ENCODE measurements around the gene TEX53. TPM values are rescaled to one million over a fixed set of nuclear protein-coding genes. Genes with fewer than 3 reads are reported as not detected.

The TEX53 gene
- total and polyA plus RNA-seq, 12 donors = not detected

GRCh38 chr9:114676901-114677300 lies 19.3 kb upstream of the TEX53 start:
- intact Hi-C loops (cut with DNase I) = loop anchor here in 3 of 10 donors (5.0 to 10.0 kb wide), 4 partner anchors 228 to 848 kb away; no protein-coding TSS in a partner anchor
- H3K9me3 ChIP-seq = no peaks in the 10 kb centered on the region
- H3K27me3 ChIP-seq = peaks cover 0 to 44% (median 24%) of the 10 kb centered on the region in 7 donors
- DNase-seq (no peak), ATAC-seq (no peak)
- no peaks in the 10 kb centered on the region for H3K36me3 ChIP-seq
- no peak overlapping the region for H3K4me3 ChIP-seq
- no peak overlapping the region for H3K27ac ChIP-seq
- H3K4me1 ChIP-seq = peaks cover 0 to 7% (median 0%) of the 10 kb centered on the region in 9 donors
- TF ChIP-seq CTCF (IDR thresholded peaks at IDR 0.05) = no peak
- WGBS, 2 donors = 90 to 94% methylated on average over 4 of the region's 4 CpGs

GRCh38 chr9:114674798-114675540 lies 17.4 kb upstream of the TEX53 start:
- no peaks in the 10 kb centered on the region for H3K36me3 ChIP-seq
- intact Hi-C loops (cut with DNase I) = loop anchor here in 3 of 10 donors (5.0 to 10.0 kb wide), 4 partner anchors 230 to 850 kb away; no protein-coding TSS in a partner anchor
- peaks cover 0 to 37% (median 19%) of the 10 kb centered on the region in 7 donors for H3K27me3 ChIP-seq
- H3K27ac ChIP-seq = no peak overlapping the region
- H3K9me3 ChIP-seq = peaks cover 0 to 5% (median 0%) of the 10 kb centered on the region in 11 donors
- no peak overlapping the region for H3K4me3 ChIP-seq
- H3K4me1 ChIP-seq = peaks cover 0 to 7% (median 0%) of the 10 kb centered on the region in 9 donors
- 80 to 91% methylated on average over 3 of the region's 3 CpGs for WGBS, 2 donors
- DNase-seq = no peak
- ATAC-seq = no peak
- TF ChIP-seq CTCF (IDR thresholded peaks at IDR 0.05) = no peak

GRCh38 chr9:114674076-114674797 lies 16.6 kb upstream of the TEX53 start:
- peaks cover 0 to 31% (median 19%) of the 10 kb centered on the region in 7 donors for H3K27me3 ChIP-seq
- 86 to 95% methylated on average over 2 of the region's 2 CpGs for WGBS, 2 donors
- DNase-seq = no peak
- no peaks in the 10 kb centered on the region for H3K36me3 ChIP-seq
- H3K27ac ChIP-seq = no peak overlapping the region
- TF ChIP-seq CTCF (IDR thresholded peaks at IDR 0.05) = no peak
- H3K4me3 ChIP-seq = no peak overlapping the region
- peaks cover 0 to 7% (median 0%) of the 10 kb centered on the region in 9 donors for H3K4me1 ChIP-seq
- H3K9me3 ChIP-seq = peaks cover 0 to 5% (median 0%) of the 10 kb centered on the region in 11 donors
- intact Hi-C loops (cut with DNase I) = loop anchor here in 2 of 10 donors (10.0 kb wide), 2 partner anchors 231 to 851 kb away; no protein-coding TSS in a partner anchor
- ATAC-seq = no peak

GRCh38 chr9:114671605-114672004 lies 14.0 kb upstream of the TEX53 start:
- no peaks in the 10 kb centered on the region for H3K36me3 ChIP-seq
- H3K27ac ChIP-seq = no peak overlapping the region
- ATAC-seq (no peak), DNase-seq (no peak)
- intact Hi-C loops (cut with DNase I) = loop anchor here in 2 of 10 donors (10.0 kb wide), 2 partner anchors 233 to 853 kb away; no protein-coding TSS in a partner anchor
- TF ChIP-seq CTCF (IDR thresholded peaks at IDR 0.05) = no peak
- H3K4me1 ChIP-seq = no peaks in the 10 kb centered on the region
- no peak overlapping the region for H3K4me3 ChIP-seq
- H3K9me3 ChIP-seq = peaks cover 0 to 5% (median 0%) of the 10 kb centered on the region in 11 donors
- H3K27me3 ChIP-seq = peaks cover 0 to 24% (median 17%) of the 10 kb centered on the region in 7 donors
- 33 to 34% methylated on average over 1 of the region's 1 CpG for WGBS, 2 donors
